Caki2 (cell line): Measurements from ENCODE around the gene LSM12. TPM values are rescaled to one million over a fixed set of nuclear protein-coding genes. Genes with fewer than 3 reads are reported as not detected.
"Not testable (repeated sequence)": the region's sequence is repeated elsewhere in the genome, so short reads cannot be mapped to it uniquely, and the experiment has no call there.

Experiments used
- DNase-seq: peaks from one replicate; pipeline ENCODE4 v3.0.0-alpha.2; 2015; ENCODE audit warnings: low read depth
- in situ Hi-C: cut with HindIII; loops from 2 replicates; pipeline ENCODE4 v1.10.0; 2016; ENCODE audit warnings: low sequenced_read_pairs, low pct_unique_long_range_greater_than_20kb, mixed read lengths
- total RNA-seq: library from RNA; depleted of rRNA; stranded (reverse); fragments of >200 nt; shearing (Covaris generic); gene quantifications from 2 replicates; pipeline ENCODE4 v1.2.3, GENCODE V29; 2014; ENCODE audit warnings: low replicate concordance

LSM12 gene
- total RNA-seq, 1 experiment from 2014 or later = 77.9 TPM

DNA sequence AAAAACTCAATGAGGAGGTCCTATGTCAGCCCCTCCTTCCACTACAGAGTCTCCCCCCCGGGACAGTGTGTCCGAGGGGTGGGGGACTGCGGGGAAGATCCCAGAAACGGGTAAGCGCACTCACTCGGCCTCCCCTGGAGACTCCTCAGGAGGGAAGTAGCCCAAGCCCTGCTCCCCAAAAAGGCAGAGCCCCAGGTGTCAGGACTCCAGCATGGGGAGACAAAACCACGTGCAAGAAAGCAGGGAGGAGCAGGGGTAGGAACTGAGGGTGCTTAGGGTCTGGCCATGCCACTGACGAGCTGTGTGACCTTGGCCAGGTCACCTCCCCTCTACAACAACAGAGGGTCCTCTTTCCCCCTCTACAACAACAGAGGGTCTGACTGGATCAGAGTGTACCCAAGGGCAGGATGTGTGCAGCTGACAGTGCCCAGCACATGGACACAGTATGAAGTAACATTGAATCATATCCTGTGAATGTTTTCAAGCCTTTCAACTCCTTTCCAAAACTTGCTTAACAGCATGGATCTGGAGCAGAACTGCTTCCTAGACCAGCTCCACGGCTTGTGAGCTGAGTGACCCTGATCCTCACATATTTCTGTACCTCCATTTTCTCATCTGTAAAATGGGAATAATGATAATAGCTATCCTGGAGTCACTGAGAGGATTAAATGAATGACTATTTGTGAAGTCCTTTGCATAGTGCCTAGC lies 64.2 kb downstream of the LSM12 start:
- DNase-seq = no peak

DNA sequence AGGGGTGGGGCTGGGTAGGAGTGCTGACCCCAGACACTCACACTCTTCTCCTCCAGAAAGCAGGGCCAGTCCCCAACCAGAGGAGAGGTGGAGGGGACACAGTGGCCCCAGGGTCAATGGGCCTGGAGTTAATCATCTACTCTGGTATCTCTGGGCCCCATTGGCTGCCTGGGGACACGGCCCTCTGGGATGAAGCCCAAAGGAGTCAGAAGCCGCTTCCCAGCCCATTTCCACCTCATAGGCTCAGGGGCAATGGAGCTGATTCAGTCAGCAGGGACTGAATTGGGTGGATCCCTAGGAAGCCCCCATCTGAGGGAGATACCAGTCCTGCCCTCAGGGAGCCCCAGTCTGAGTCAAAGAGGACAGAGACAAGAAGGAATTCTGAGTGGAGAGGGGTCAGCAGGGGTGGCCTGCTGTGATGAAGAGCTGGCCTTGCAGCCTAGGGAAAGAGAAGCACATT lies 65.0 kb downstream of the LSM12 start:
- in situ Hi-C loops = no loop called here
- DNase-seq = no peak

More for the DNA sequence above, 64.2 kb downstream of the LSM12 start:
- in situ Hi-C loops = no loop called here

DNA sequence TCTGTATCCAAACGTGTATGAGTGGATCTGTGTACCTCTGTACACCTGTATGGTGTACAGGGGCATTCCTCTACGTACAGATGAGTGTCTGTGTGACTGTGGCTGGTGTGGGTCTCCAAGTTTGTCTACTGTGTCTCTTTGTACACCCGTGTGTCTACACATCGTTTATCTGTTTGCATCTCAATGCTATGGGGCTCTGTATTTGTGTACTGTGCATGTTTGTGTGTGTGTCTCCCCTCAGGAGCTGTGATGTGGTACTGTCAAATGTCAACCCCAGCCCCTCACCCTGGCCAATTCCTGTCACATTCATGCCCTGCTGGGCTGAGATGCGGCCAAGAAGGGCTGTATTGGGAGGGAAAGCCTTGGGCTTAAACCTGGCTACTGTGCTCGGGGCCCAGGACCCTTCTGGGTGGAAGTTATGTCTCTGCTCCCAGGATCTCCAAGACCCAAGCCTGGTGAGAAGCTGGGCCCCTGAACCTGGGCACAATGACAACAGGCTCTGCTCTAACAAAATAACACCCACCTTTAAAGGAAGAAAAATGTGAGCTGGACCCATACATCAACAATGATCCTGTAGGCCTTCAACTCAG lies 65.5 kb downstream of the LSM12 start:
- in situ Hi-C loops = no loop called here
- DNase-seq = no peak

DNA sequence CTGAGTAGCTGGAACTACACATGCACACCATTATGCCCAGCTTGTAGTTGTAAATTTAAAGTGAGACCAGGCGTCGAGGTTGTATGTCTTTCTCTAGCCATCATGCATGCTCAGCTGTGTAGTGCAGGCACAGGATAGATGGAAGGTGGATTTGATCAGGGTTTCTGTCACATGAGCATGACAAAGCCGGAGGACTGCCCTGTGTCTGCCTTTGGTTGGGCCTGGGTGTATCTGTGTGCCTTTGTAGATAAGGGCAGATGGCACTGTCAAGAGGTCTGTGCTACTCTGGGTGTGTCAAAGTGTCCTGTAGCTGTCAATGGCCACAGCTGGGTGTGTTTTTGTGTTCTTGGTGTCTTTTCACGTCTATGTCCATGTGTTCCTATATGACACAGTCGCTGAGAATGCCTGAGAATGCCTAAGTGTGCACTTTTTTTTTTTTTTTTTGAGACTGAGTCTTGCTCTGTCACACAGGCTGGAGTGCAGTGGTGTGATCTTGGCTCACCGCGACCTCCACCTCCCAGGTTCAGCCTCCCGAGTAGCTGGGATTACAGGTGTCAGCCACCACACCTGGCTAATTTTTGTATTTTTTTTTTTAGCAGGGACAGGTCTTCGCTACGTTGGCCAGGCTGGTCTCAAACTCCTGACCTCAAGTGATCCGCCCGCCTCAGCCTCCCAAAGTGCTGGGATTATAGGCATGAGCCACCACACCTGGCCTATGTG lies 66.2 kb downstream of the LSM12 start:
- in situ Hi-C loops = no loop called here
- DNase-seq = no peak

DNA sequence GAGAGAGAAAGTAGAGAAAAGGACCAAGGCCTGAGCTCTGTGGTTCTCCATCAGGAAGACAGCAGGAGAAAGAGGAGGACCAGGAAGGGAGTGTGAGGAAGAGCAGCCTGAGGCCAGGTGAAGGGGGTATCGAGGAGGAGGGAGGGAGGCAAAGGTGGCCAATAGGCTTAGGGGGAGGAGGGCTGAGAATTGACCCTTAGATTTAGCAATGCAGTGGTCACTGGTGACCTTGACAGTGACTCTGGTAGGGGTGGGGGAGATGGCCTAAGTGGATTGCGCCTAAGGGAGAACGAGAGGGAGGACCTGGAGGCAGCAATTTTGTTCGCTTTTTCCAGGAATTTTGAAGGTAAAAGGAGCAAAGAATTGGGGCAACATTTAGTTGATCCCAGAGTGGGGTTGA lies 67.4 kb downstream of the LSM12 start:
- no peak for DNase-seq
- in situ Hi-C loops = no loop called here

DNA sequence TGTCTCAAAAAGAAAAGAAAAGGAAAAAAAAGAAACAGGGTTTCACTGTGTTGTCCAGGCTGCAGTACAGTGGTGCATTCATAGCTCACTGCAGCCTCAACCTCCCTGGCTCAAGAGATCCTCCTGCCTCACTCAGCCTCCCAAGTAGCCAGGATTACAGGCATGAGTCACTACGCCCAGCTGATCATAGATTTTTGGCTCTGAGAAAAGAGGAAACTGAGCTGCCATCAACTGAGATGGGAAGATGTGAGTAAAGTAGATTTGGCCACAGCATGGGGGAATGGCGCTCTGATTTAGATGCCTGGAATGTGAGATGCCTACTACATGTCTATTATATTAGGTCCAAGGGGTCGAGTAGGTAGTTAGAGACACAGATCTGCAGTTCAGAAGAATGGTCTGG lies 67.9 kb downstream of the LSM12 start:
- in situ Hi-C loops = no loop called here
- DNase-seq = no peak

DNA sequence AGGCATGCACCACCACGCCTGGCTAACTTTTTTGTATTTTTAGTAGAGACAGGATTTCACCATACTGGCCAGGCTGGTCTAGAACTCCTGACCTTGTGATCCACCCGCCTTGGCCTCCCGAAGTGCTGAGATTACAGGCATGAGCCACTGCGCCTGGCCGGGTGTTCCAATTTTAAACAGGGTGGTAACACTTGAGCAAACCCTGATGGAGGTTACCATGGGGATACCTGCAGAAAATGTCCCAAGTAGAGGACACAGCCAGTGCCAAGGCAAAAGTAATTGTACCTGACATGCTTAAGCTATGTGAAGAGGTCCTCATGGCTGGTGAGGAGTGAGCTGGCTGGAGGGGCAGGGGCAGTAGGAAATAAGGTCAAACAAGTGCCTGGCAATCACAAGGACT lies 69.3 kb downstream of the LSM12 start:
- DNase-seq, in situ Hi-C loops: not testable (repeated sequence)

DNA sequence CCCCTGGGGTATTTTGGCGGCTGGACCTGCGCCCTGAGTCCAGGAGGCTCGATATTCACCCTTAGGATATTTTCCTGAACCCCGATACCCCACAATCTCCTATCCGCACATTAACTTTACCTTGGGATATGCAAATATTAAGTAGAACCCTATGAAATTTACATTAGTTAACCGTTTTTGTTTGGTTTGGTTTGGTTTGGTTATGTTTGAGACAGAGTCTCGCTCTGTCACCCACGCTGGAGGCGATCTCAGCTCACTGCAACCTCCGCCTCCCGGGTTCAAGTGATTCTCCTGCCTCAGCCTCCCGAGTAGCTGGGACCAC lies 71.4 kb downstream of the LSM12 start:
- in situ Hi-C loops = no loop called here
- DNase-seq = no peak

DNA sequence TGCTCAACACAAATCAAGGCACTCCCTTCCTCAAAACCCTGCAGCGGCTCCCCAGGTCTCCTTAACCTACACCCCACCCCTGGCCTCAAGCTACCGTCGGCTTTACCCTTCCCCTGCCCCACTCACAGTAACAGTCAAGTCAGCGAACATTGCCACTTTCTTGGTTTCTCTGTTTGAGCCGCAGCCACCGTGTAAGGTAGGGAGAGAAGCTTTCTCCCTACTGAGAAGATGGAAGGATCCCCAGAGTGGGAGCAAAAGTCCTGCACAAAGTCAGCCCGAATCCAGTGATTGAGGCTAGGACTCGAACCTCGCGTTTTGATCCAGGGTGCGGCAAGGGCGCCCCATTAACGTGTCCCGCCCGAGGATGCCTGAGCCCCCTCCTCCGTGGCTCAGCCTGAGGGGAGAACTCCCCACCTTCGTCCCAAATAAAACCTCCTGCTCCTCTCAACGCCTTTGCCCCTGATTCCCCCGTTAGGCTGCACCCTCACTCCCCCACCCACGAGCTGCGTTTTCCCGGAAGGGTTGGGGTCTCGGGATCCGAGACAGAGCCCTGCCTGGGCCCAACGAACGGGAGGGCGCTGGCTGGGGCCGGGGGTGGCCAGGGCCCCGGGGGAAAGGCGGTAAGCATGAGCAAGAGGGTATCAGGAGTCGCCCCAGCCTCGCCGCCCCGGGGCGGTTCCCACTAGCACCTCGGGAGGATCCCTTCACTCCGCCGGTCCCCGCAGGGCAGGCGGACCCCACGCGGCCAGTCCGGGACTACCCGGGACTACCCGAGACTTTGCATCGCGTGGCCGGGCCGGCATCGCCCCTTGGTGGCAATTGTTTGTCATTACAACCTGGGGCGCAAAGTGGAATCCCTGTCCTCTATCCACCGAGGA lies 72.0 kb downstream of the LSM12 start:
- peak; percentile 23 for DNase-seq

DNA sequence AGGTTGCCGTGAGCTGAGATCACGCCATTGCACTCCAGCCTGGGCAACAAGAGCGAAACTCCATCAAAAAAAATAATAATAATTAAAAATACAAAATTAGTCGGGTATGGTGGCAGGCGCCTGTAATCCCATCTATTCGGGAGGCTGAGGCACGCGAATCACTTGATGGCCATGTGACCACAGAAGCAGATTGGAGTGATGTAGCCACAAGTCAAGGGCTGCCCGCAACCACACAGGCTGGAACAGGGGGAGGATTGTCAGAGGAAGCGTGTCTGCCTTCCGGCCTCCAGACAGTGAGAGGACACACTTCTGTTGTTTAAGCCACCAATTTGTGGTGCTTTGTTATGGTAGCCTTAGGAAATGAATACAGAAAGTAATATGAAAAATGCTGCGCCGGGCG lies 73.8 kb downstream of the LSM12 start:
- no peak for DNase-seq
- in situ Hi-C loops = no loop called here

More for the DNA sequence above, 72.0 kb downstream of the LSM12 start:
- in situ Hi-C loops = no loop called here

DNA sequence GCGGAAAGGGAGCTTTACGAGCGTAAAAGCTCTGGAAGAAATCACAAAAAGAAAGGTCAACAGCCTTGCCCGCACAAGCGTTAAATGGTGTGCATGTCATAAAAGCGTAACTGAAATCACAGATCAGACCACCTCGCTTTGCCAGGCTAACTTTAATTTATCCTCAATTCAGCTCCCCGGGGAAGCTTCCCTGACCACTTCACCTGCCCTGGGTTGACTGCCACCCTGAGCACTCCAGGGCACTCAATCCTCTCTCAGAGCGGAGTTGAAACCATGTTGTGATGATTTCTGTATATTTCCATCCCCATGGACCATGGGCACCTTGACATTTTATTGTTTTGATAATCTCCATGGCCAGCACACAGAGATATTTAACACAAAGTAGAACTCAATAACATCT lies 78.2 kb downstream of the LSM12 start:
- in situ Hi-C loops = no loop called here
- DNase-seq = no peak

DNA sequence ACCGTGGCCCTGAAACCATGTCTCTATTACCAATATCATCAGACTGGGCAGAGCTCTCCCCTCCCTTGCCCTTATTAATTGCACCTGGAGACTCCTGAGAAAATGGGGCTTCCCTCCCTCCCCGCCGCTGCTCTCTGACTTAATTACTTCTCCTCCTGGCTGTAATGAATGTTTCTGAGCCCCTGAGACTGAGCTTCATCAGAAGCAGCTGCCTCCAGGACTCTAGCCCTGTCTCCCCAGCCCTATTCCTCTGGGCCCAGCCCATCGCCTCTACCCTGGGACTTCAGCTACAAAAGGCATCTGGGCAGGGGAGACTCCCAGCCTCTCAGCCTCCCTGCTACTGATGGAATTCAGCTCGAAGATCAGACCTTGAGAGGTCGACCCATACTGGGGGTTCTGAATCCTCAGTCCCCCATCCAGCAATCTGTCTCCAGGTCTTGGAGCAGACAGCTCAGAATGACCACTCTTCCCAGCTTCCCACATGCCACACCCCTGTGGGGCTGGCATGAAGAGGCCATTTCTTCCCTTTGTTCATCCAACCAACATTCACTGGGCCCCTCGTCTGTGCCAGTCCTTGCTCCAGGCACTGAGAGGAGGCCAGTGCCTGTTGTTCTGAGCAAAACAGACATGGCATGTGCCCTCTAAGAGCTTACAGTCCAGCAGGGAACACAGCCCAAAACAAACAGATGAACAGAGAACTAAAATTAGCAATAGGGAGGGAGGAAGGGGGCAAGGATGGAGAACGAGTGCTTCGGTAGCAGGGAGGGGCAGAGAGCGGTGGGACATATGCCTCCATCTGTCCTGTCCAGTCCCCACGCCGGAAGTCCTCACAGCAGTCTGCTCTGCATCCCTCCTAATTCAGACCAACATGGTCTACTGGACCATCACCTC lies 79.1 kb downstream of the LSM12 start:
- in situ Hi-C loops = no loop called here
- DNase-seq = no peak

DNA sequence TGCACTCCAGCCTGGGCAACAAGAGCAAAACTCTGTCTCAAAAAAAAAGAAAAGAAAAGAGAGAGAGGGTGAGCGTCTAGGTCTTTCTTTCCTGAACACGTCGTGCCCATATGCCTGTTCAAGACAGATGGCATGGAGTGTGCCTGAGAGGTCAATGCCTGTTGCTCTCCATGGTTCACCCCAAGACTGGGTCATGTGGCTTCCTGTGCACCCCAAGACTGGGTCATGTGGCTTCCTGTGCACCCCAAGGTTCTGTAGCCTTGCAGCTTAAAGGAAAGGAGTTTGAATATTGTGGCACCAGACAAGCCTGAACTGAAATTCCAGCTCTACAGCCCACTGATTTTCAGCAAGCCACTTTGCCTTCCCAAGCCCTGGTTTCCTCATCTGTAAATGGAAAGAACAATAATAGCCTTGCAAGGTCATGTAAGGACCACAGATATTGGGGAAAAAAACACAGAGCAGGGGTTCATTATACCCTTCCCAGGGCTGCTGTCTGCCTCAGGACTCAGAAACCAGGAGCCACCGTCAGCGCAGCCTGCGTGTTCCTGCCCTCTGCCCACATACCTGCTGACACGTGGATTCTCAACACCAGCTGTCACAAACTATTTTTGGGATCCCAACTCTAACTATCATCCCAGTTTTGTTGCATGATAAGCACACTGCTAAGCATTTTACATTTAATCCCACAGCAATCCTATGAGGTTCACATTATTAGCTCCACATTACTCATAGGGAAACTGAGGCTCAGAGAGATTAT lies 80.1 kb downstream of the LSM12 start:
- in situ Hi-C loops = no loop called here
- no peak for DNase-seq

DNA sequence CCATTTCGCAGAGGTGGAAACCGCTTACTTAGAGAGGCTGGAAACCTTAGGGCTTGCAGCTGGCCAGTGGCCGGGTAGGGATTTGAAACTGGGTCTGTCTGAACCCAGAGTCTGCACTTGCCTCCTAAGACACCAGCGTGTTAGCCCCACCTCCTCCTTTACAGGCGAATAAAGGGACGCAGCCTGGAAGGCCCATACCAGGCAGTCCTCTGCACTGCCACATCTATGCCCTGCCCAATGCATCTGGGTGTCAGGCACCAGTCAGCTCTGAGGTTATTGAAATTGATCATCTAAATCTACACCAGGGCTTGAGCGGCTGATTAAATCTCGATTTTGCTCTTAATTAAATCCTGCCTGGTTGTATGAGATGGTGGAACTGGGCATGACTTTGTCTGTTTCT lies 82.0 kb downstream of the LSM12 start:
- in situ Hi-C loops = no loop called here

More for the DNA sequence above, 82.0 kb downstream of the LSM12 start:
- no peak for DNase-seq
